Cardiac muscle cell (in vitro differentiated cells and primary cell): Measurements from ENCODE around the gene FOXO6. TPM values are rescaled to one million over a fixed set of nuclear protein-coding genes. Genes with fewer than 3 reads are reported as not detected.

Experiments used
- DNase-seq, 2 donors: peaks; one replicate each; pipeline versions ENCODE4 v3.0.0 to v3.0.0-alpha.2; 2010 to 2017; ENCODE audit warnings: low read depth in 1 of 2, low spot score in 1 of 2
- H3K27ac ChIP-seq: fragments of 200-600 bp; sonication (generic); 2 replicates; pipeline ENCODE4 v1.5.1; 2016
- H3K27me3 ChIP-seq: fragments of 200-600 bp; sonication (generic); 2 replicates; pipeline ENCODE4 v1.6.0; 2016; ENCODE audit warnings: control low read depth
- H3K36me3 ChIP-seq: fragments of 200-600 bp; sonication (generic); 2 replicates; pipeline ENCODE4 v1.5.1; 2016; ENCODE audit warnings: control low read depth
- H3K4me1 ChIP-seq: fragments of 200-600 bp; sonication (generic); 2 replicates; pipeline ENCODE4 v1.8.1; 2017; ENCODE audit warnings: low read depth, mild to moderate bottlenecking, mixed run types
- H3K4me3 ChIP-seq: fragments of 200-600 bp; sonication (generic); 2 replicates; pipeline ENCODE4 v1.5.1; 2016; ENCODE audit warnings: mild to moderate bottlenecking
- H3K9me3 ChIP-seq: fragments of 200-600 bp; sonication (generic); 2 replicates; pipeline ENCODE4 v1.5.1; 2017; ENCODE audit warnings: low read depth, mild to moderate bottlenecking, control low read depth
- polyA plus RNA-seq: library from polyadenylated mRNA; unstranded; fragments of >200 nt; fragmentation: Nextera tagmentation; extraction: Ambion mirVana; gene quantifications from 2 replicates; pipeline ENCODE4 v1.2.1, GENCODE V29; 2016
- total RNA-seq: library from RNA; depleted of rRNA; stranded (reverse); fragments of >200 nt; gene quantifications from 2 replicates; pipeline ENCODE4 v1.2.3, GENCODE V29; 2016
- TF ChIP-seq, protein P1 (sequence below): IDR thresholded peaks from 2 replicates; pipeline ENCODE4 v1.5.1; 2012; ENCODE audit warnings: low read depth, mild to moderate bottlenecking, low read length

Gene FOXO6
- total and polyA plus RNA-seq, 2 experiments from 2014 or later, result 10.7 to 18.2 TPM

DNA sequence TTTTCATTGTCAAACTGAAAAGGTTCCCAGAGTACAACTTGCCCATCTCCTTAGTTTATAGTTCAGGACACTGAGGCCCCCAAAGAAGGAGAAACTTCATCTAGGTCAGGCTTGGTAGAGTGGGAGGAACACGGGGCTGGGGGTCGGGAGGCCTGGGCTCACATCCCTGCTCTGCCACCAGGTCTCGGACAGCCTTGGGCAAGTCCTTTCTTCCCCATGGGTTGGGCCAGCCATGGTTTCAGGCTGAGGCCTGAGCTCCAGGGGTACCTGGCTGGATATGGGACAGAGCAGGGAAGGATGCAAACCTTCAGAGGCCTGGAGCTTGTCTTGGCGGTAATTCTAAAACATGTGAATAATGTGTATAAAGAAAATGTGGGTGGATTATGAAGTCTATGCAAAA is 17.0 kb downstream of the FOXO6 start:
- DNase-seq, result no peak
- TF ChIP-seq, protein P1, sequence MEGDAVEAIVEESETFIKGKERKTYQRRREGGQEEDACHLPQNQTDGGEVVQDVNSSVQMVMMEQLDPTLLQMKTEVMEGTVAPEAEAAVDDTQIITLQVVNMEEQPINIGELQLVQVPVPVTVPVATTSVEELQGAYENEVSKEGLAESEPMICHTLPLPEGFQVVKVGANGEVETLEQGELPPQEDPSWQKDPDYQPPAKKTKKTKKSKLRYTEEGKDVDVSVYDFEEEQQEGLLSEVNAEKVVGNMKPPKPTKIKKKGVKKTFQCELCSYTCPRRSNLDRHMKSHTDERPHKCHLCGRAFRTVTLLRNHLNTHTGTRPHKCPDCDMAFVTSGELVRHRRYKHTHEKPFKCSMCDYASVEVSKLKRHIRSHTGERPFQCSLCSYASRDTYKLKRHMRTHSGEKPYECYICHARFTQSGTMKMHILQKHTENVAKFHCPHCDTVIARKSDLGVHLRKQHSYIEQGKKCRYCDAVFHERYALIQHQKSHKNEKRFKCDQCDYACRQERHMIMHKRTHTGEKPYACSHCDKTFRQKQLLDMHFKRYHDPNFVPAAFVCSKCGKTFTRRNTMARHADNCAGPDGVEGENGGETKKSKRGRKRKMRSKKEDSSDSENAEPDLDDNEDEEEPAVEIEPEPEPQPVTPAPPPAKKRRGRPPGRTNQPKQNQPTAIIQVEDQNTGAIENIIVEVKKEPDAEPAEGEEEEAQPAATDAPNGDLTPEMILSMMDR, result no peak
- Histone ChIP-seq H3K27ac (no peak overlapping the region), H3K36me3 (no peaks in the 10 kb centered on the region), H3K27me3 (peaks cover 40% of the 10 kb centered on the region), H3K4me1 (peaks cover 9% of the 10 kb centered on the region), H3K9me3 (no peaks in the 10 kb centered on the region), H3K4me3 (no peak overlapping the region)

DNA sequence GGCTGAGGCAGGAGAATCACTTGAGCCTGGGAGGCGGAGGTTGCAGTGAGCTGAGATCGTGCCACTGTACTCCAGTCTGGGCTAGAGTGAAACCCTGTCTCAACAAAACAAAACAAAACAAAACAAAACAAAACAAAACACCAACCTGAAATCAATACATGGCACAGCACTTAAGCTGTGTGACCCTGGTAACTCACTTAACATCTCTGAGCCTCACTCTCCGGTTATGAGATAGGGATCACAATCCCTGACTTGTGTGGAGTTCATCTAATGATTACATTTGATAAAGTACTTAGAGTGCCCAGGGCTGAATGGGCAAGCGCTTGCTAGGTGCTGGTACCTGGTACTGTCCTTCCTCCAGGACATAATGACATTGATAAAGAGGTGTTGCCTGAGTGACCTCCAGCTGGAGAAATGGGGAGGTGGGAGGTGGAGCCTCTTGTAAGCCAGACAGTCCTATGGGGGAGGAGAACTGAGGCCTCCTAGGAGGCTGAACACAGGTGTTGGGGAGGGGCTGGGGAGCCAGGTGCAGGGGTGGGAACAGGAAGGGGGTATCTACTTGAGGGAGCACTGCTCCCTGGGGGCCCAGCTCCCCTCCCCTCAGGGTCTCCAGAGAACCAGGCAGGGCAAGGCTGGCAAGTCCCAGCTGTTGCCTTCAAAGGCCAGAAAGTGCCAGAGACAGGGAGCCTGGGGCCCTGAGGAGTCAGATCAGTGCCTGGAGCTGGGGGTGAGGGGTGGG is 17.9 kb downstream of the FOXO6 start:
- H3K9me3 ChIP-seq, result no peaks in the 10 kb centered on the region
- H3K27ac ChIP-seq, result no peak overlapping the region
- no peak for DNase-seq
- no peak overlapping the region for H3K4me3 ChIP-seq
- TF ChIP-seq, protein P1, result no peak
- no peaks in the 10 kb centered on the region for H3K36me3 ChIP-seq
- peaks cover 9% of the 10 kb centered on the region for H3K4me1 ChIP-seq
- H3K27me3 ChIP-seq, result peaks cover 49% of the 10 kb centered on the region

DNA sequence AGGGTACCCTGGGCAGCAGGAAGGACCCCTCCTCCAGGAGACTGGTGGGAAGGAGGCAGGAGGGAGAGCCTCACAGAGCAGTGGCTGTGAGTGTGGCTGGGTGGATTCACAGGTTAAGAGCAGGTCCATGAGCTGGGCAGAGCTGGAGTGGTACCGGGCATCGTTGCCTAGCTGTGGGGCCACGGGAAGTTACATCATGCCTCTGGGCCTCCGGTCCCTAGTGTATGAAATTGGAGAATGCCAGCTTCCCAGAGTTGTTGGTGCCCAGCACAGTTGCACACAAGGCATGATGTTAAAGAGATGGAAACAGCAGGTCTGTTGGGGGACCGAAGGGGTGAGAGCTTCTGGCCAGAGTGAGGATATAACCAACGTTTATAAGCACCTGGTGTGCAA is 18.5 kb downstream of the FOXO6 start:
- no peak overlapping the region for H3K27ac ChIP-seq
- peaks cover 55% of the 10 kb centered on the region for H3K27me3 ChIP-seq
- no peaks in the 10 kb centered on the region for H3K9me3 ChIP-seq
- no peaks in the 10 kb centered on the region for H3K36me3 ChIP-seq
- DNase-seq, result no peak
- TF ChIP-seq, protein P1, result no peak
- H3K4me3 ChIP-seq, result no peak overlapping the region
- H3K4me1 ChIP-seq, result peaks cover 9% of the 10 kb centered on the region

DNA sequence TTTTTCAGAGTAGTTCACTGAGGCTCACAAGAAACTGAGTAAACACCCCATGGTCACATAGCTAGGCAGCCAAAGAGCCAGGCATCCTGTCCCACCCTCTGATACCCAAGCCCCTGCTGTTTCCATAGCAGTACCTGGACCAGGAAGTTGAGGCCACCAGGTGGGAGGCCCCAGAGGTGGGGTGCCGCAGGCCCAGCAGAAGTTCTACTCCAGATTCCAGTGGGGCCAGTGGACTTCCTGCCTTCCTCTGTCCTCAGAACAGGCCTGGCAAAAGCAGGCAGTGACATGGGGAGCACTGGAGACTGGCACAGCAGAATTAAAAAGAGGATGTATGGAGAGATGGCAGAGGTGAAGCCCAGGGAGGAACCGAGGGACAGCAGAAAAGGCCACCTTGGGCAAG is 19.0 kb downstream of the FOXO6 start:
- no peaks in the 10 kb centered on the region for H3K36me3 ChIP-seq
- peaks cover 9% of the 10 kb centered on the region for H3K4me1 ChIP-seq
- H3K4me3 ChIP-seq, result no peak overlapping the region
- no peak for DNase-seq
- H3K27me3 ChIP-seq, result peaks cover 59% of the 10 kb centered on the region
- no peaks in the 10 kb centered on the region for H3K9me3 ChIP-seq
- TF ChIP-seq, protein P1, result no peak
- H3K27ac ChIP-seq, result no peak overlapping the region

DNA sequence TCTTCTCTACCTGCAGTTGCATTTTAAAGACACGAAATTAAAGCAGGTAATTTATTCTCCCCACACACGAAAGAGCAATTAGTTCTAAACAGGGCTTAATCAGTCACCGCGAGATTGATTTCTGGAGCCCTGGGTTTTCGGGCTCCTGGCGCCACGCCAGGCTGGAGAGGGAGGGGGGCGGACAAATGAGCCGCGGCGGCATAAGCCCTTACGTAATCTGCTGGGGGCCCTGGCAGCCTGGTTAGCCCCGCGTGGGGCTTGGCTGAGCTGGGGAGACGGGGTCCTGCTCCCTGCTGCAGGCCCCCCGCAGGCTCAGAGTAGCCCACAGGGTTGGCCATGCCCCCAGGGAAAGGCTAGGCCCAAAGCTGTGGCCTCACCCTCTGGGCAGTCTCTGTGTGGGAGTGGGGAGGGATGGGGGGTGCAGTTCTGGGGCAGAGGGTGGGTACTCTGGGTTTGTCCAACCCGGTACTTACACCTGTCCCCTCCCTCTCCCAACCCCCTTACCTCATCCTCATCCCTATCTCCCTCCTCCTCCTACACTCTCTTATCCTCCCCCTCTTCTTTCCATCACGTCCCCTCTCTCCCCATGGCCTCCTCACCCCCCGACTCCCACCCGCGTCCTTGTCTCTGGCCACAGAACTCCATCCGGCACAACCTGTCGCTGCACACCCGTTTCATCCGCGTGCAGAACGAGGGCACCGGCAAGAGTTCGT is 19.9 kb downstream of the FOXO6 start:
- Histone ChIP-seq H3K4me3 (no peak overlapping the region), H3K9me3 (no peaks in the 10 kb centered on the region), H3K36me3 (no peaks in the 10 kb centered on the region), H3K27me3 (peaks cover 65% of the 10 kb centered on the region), H3K27ac (no peak overlapping the region), H3K4me1 (peaks cover 9% of the 10 kb centered on the region)
- peak in 1 of 2 donors; percentile 55 for DNase-seq
- TF ChIP-seq, protein P1, result no peak
